HepG2 (cell line): ENCODE measurements around the gene LRP1-AS. TPM values are rescaled to one million over a fixed set of nuclear protein-coding genes. Genes with fewer than 3 reads are reported as not detected.

Experiments
- ATAC-seq: fragments of 200-7000 bp; cut with Tn5 transposase; 3 replicates; pipeline ENCODE4 v1.9.1; 2020; ENCODE audit warnings: mild to moderate bottlenecking, moderate library complexity
- BruUV-seq: library from RNA; stranded (reverse); fragments of 400-500 nt; replicated peaks from 2 replicates; lab custom pipeline; 2021; lab: Mats Ljungman, UMichigan
- CTCF ChIA-PET: fragments of 300-600 bp; formaldehyde crosslinking; extraction: SDS; loops from one replicate; lab custom pipeline; 2021; ENCODE audit warnings: low total read pairs, inconsistent platforms, low intra/inter-chr PET ratio; lab: Yijun Ruan, JAX
- POLR2A ChIA-PET: fragments of 350-600 bp; sonication (Branson Sonifier 250); formaldehyde crosslinking; loops from one replicate; lab custom pipeline; 2020; ENCODE audit warnings: antibody characterized with exemption, inconsistent platforms; lab: Yijun Ruan, JAX
- DNase-seq: peaks from one replicate; pipeline ENCODE4 v3.0.0-alpha.2; 2015; ENCODE audit warnings: low spot score
- FAIRE-seq: peaks from 3 replicates; lab custom pipeline; 2011; peaks lifted over from hg19 to GRCh38; lab: Jason Lieb, UNC
- H2AFZ ChIP-seq: one replicate; pipeline ENCODE4 v1.6.1; 2011; ENCODE audit warnings: low read length, inconsistent platforms
- H3K27ac ChIP-seq: fragments of 300-600 bp; 3 replicates; pipeline ENCODE4 v1.8.0; 2011; ENCODE audit warnings: mixed run types, mild to moderate bottlenecking, mixed read lengths, low read length, inconsistent platforms; ENCODE audit not compliant: insufficient read depth; ENCODE audit errors: extremely low read length
- H3K27me3 ChIP-seq, 2 experiments: fragments of 200-600 bp in 1 of 2; 2 replicates in 1 of 2; 3 replicates in 1 of 2; pipeline versions ENCODE4 v1.6.0 to v1.8.0; 2011; ENCODE audit warnings: low read length in 2 of 2, mild to moderate bottlenecking in 2 of 2, moderate library complexity in 2 of 2, inconsistent platforms in 1 of 2; ENCODE audit not compliant: insufficient read depth in 2 of 2, control insufficient read depth in 1 of 2
- H3K36me3 ChIP-seq, 2 experiments: fragments of 200-600 bp in 1 of 2; replicated peaks in 1 of 2; 2 replicates in 1 of 2; 3 replicates in 1 of 2; pipeline versions ENCODE4 v1.5.1 to v1.8.0; 2011; ENCODE audit warnings: low read length in 2 of 2, inconsistent platforms in 1 of 2; ENCODE audit not compliant: insufficient read depth in 2 of 2, control insufficient read depth in 1 of 2
- H3K4me1 ChIP-seq: 2 replicates; pipeline ENCODE4 v1.5.1; 2012; ENCODE audit warnings: low read length, inconsistent platforms; ENCODE audit not compliant: insufficient read depth
- H3K4me2 ChIP-seq: 2 replicates; pipeline ENCODE4 v1.6.0; 2011; ENCODE audit warnings: low read depth, low read length, inconsistent platforms
- H3K4me3 ChIP-seq, 3 experiments: fragments of 200-600 bp in 1 of 3; sonication (generic), shearing (Covaris generic) in 1 of 3; replicated peaks in 1 of 3; 2 replicates each; pipeline ENCODE4 v1.5.1; 2011 to 2016; ENCODE audit warnings: low read length in 3 of 3, inconsistent platforms in 2 of 3, low read depth in 2 of 3, mild to moderate bottlenecking in 2 of 3, control low read depth in 1 of 3, mixed read lengths in 1 of 3; ENCODE audit not compliant: insufficient read depth in 1 of 3
- H3K79me2 ChIP-seq: one replicate; pipeline ENCODE4 v1.6.1; 2011; ENCODE audit warnings: low read length, inconsistent platforms; ENCODE audit not compliant: insufficient read depth
- H3K9ac ChIP-seq: 2 replicates; pipeline ENCODE4 v1.6.0; 2011; ENCODE audit warnings: mild to moderate bottlenecking, low read depth, low read length, inconsistent platforms; ENCODE audit not compliant: insufficient read depth
- H3K9me3 ChIP-seq: 2 replicates; pipeline ENCODE4 v1.5.1; 2012; ENCODE audit warnings: mild to moderate bottlenecking, low read length
- H4K20me1 ChIP-seq: 2 replicates; pipeline ENCODE4 v1.6.0; 2011; ENCODE audit warnings: inconsistent platforms, mild to moderate bottlenecking, low read length, moderate library complexity; ENCODE audit not compliant: insufficient read depth
- POLR2A ChIP-seq, 2 experiments: IDR thresholded peaks; 2 replicates each; pipeline ENCODE4 v1.6.1; 2011; ENCODE audit warnings: low read depth in 2 of 2, low read length in 2 of 2, mild to moderate bottlenecking in 1 of 2, moderate library complexity in 1 of 2; ENCODE audit not compliant: insufficient read depth in 1 of 2
- ZNF687 ChIP-seq: sonication (generic); formaldehyde crosslinking; IDR thresholded peaks from 2 replicates; pipeline ENCODE4 v1.5.1; 2020; ENCODE audit warnings: mild to moderate bottlenecking, missing genetic modification reagents, moderate library complexity
- ZSCAN5A ChIP-seq: sonication (generic); formaldehyde crosslinking; IDR thresholded peaks from 2 replicates; pipeline ENCODE4 v1.8.0; 2022; ENCODE audit warnings: mild to moderate bottlenecking, missing genetic modification reagents, borderline replicate concordance
- WGBS: methylation state at CpG from one replicate; pipeline ENCODE4 v1.1.6; 2017; ENCODE audit warnings: low lambda C conversion rate; 5-methylcytosine and 5-hydroxymethylcytosine counted together
- in situ Hi-C: cut with HindIII; loops from 2 replicates; pipeline ENCODE4 v1.10.0; 2017; ENCODE audit warnings: low pct_unique_long_range_greater_than_20kb; ENCODE audit not compliant: extremely low pct_ligation_motif_present
- intact Hi-C: fragments of 100-400 bp; cut with micrococcal nuclease; formaldehyde crosslinking; loops from one replicate; pipeline ENCODE4 v1.10.0; 2022; ENCODE audit not compliant: unreplicated experiment
- polyA plus RNA-seq, 8 experiments: library from polyadenylated mRNA; depleted of rRNA in 3 of 8; stranded (reverse) in 7 of 8; unstranded in 1 of 8; fragments of >200 nt; fragmentation: Illumina TruSeq in 4 of 8; extraction: Trizol in 4 of 8; gene quantifications; 2 replicates each; pipeline versions ENCODE4 v1.2.1 to v1.2.3, GENCODE V29; 2011 to 2016; ENCODE audit warnings: low read depth in 4 of 8, missing spikeins in 1 of 8, mixed read lengths in 1 of 8; ENCODE audit not compliant: insufficient read depth in 1 of 8
- total RNA-seq, 5 experiments: library from RNA; depleted of rRNA; stranded (reverse); fragments of >200 nt; fragmentation: Illumina TruSeq; extraction: Trizol; gene quantifications; 2 replicates each; pipeline ENCODE4 v1.2.3, GENCODE V29; 2016; ENCODE audit warnings: low read depth in 1 of 5

Gene LRP1-AS
- total and polyA plus RNA-seq, 2 of the 13 experiments (the other 11 are each of a cell fraction or from before 2014, with no cell fraction given), result 0.20 TPM; not detected in 1

GRCh38 chr12:57151741-57152630 is 4.6 kb upstream of the LRP1-AS start:
- H3K79me2 ChIP-seq, result peaks cover 3% of the 10 kb centered on the region
- intact Hi-C loops, result no loop called here
- POLR2A ChIA-PET, result interaction anchor here (1.0 to 11.4 kb wide), 2 partner anchors 21 to 64 kb away, joined by 3 to 827 read pairs; partner anchors contain the start of genes LRP1 and NAB2
- BruUV-seq, result no TSS peak
- no peak overlapping the region for H3K4me3 ChIP-seq
- peaks cover 87% of the 10 kb centered on the region for H3K4me1 ChIP-seq
- CTCF ChIA-PET, result no interaction called here
- H3K27me3 ChIP-seq, result no peaks in the 10 kb centered on the region
- peaks cover 35 to 36% of the 10 kb centered on the region in 2 experiments; a peak in 4 of 5 replicates for H3K36me3 ChIP-seq
- no peak overlapping the region for H2AFZ ChIP-seq
- WGBS, result 97% methylated on average over 15 of the region's 17 CpGs
- in situ Hi-C loops, result no loop called here
- no peak for TF ChIP-seq ZSCAN5A (CRISPR knock-in tag)
- TF ChIP-seq POLR2A (IDR thresholded peaks at IDR 0.05; ENCODE audit: insufficient read depth in 1 of 2, low read depth in 2 of 2, low read length in 2 of 2), result 0 out of 4 replicates have a peak, but pooled peaks of 1 of the 2 experiments have one; percentile 18
- TF ChIP-seq ZNF687 (CRISPR knock-in tag), result 0 out of 2 replicates have a peak, but pooled peaks have one; percentile 14
- DNase-seq (no peak), ATAC-seq (no peak), FAIRE-seq (no peak)
- H3K9ac ChIP-seq, result no peak overlapping the region
- no peaks in the 10 kb centered on the region for H3K9me3 ChIP-seq
- no peak overlapping the region for H3K4me2 ChIP-seq
- no peak overlapping the region for H3K27ac ChIP-seq
- H4K20me1 ChIP-seq, result no peaks in the 10 kb centered on the region
